SH-SY5Y (cell line): ENCODE results near the gene GZF1.

Source experiments
- GATA2 ChIP-seq: IDR thresholded peaks from 2 replicates; pipeline ENCODE4 v1.6.1; 2011; ENCODE audit warnings: mild to moderate bottlenecking, low read depth, low read length
- GATA3 ChIP-seq: IDR thresholded peaks from 2 replicates; pipeline ENCODE4 v1.6.1; 2011; ENCODE audit warnings: low read depth, mild to moderate bottlenecking, low read length, moderate library complexity

The GZF1 gene

GRCh38 chr20:23371496-23371895 lies 9.5 kb downstream of the GZF1 start:
- TF ChIP-seq GATA3, result no peak
- no peak for TF ChIP-seq GATA2

- TF ChIP-seq GATA3 (no peak), GATA2 (no peak)
Observed at GRCh38 chr20:23374441-23374840, 12.5 kb downstream of the GZF1 start.

- TF ChIP-seq GATA3, result no peak
- no peak for TF ChIP-seq GATA2
Observed at GRCh38 chr20:23375827-23376226, 13.8 kb downstream of the GZF1 start.

GRCh38 chr20:23379772-23380171 lies 17.8 kb downstream of the GZF1 start:
- no peak for TF ChIP-seq GATA2
- TF ChIP-seq GATA3, result no peak

GRCh38 chr20:23381876-23382275 lies 19.9 kb downstream of the GZF1 start:
- TF ChIP-seq GATA2 (no peak), GATA3 (no peak)

GRCh38 chr20:23386304-23387117 lies 24.5 kb downstream of the GZF1 start:
- TF ChIP-seq GATA2 (no peak), GATA3 (no peak)

GRCh38 chr20:23387118-23387443 lies 25.1 kb downstream of the GZF1 start:
- TF ChIP-seq GATA3 (no peak), GATA2 (no peak)

- TF ChIP-seq GATA3 (no peak), GATA2 (no peak)
Observed at GRCh38 chr20:23390091-23390774, 28.3 kb downstream of the GZF1 start.

- TF ChIP-seq GATA3, result no peak
- no peak for TF ChIP-seq GATA2
Observed at GRCh38 chr20:23391707-23392310, 29.8 kb downstream of the GZF1 start.

- TF ChIP-seq GATA2 (no peak), GATA3 (no peak)
Observed at GRCh38 chr20:23393996-23394775, 32.2 kb downstream of the GZF1 start.

- TF ChIP-seq GATA3 (no peak), GATA2 (no peak)
Observed at GRCh38 chr20:23396950-23397627, 35.1 kb downstream of the GZF1 start.

GRCh38 chr20:23397961-23398360 lies 36.0 kb downstream of the GZF1 start:
- TF ChIP-seq GATA2 (no peak), GATA3 (no peak)

- TF ChIP-seq GATA2 (no peak), GATA3 (no peak)
Observed at GRCh38 chr20:23399568-23400241, 37.7 kb downstream of the GZF1 start.
